ENCODE results near the gene MDM4. TPM values are rescaled to one million over a fixed set of nuclear protein-coding genes. Genes with fewer than 3 reads are reported as not detected.
"Not testable (repeated sequence)": the region's sequence is repeated elsewhere in the genome, so short reads cannot be mapped to it uniquely, and the experiment has no call there.

MDM4 gene
- total RNA-seq, 1 donor from 2014 or later, result 145 TPM

DNA sequence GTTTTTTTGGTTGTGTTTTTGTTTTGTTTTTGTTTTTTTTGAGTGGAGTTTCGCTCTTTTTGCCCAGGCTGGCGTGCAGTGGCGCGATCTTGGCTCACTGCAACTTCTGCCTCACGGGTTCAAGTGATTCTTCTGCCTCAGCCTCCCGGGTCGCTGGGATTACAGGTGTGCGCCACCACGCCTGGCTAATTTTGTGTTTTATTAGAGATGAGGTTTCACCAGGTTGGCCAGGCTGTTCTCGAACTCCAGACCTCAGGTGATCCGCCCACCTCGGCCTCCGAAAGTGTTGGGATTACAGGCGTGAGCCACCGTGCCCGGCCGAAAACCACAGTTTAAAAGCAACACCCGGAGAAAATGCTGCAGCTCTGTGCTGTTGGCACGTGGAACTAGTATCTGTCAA, 1.2 kb downstream of the MDM4 start:
- DNase-seq (ENCODE audit: low spot score), result not testable (repeated sequence)

DNA sequence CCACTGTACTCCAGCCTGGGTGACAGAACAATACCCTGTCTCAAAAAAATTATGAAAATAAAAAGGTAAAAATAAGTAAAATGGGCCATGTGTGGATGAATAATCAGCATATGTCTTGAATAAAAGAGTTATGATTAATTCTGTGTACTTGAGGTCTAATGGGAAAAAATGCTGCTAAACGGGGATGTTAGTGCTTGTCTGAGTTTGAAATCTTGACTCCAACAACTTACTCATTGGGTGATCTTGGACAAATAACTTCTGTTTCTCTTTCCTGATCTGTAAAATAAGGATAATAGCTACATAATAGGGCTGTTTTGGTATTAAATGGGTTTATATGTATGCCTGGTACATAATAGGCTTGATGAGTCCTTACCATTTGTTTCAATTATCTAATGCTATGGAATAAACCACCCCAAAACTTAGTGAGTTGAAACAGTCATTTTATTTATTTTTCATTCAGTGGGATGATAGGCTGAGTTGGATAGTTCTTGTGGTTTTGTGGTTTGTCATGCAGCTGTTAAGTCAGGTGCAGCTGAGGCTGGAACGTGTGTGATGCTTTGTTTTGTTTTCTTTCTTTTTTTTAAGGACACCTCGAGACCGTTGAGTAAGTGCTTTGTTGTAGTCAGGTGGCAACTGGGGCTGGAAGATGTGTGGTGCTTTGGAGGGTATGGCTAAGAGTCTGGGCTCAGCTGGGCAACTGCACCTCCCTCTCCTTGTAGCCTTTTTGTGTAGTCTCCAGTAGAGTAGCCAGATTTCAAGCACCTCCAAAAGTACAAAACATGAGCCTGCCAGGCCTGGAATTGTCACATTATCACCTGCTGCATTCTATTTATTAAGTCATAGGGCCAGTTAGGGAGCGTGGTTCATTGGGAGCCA, 4.9 kb downstream of the MDM4 start:
- no peak for DNase-seq (ENCODE audit: low spot score)

DNA sequence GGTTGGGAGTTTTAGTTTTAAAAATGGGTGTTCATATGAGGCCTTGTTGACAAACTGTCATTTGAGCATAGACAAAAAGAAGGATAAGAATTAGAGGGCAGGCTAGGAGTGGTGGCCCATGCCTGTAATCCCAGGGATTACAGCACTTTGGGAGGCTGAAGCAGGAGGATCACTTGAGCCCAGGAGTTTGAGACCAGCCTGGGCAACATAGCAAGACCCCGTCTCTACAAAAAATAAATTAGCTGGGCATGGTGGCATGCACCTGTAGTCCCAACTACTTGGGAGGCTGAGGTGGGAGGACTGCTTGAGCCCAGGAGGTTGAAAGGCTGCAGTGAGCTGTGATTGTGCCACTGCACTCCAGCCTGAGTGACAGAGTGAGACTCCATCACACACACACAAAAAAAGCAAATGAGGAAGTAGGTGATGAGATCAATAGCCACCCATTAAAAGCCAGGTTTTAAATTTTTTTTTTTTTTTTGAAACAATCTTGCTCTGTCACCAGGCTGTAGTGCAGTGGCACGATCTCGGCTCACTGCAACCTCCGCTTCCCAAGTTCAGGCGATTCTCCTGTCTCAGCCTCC, 5.8 kb downstream of the MDM4 start:
- DNase-seq (ENCODE audit: low spot score), result not testable (repeated sequence)

DNA sequence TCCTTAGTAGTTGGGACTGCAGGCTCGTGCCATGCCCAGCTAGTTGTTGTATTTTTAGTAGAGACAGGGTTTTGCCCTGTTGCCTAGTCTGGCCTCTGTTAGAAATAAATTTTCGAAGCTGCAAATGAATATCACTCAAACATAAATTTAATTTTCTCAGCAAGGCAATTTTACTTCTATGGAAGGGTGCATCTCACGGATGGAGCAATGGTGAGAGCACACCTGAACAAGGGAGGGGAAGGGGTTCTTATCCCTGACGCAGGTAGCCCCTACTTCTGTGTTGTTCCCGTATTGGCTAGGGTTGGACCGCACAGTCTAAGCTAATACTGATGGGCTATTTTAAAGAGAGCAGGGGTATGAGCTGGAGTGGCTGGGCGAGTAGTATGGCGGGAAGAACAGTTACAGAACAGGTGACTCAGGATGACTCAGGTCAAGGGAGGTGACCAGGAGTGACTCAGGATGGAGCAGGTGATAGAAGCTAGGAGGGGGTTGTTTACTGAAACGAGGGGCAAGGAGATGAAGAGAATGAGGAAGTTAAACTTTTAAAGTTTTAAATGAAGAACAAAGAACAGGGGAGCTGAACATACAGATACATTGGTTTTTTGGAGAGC, 7.5 kb downstream of the MDM4 start:
- no peak for DNase-seq (ENCODE audit: low spot score)

DNA sequence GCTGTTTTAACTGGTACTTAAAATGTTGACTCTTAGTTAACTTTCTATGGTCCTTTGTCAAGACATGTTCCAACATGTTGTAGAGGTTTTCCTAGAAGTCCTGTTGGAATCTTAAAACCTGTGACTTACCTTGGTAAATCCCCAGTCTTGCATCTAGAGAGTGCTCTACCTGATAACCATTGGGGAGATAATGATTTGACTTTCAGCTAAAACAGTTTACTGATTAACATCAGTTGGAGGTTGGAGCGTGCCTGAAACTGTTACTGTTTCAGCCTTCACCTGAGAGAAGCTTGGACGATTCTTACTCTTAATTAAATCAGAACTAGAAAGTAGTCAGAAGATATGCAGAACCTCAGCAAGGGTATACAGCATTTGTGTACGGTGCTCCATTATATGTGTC, 8.8 kb downstream of the MDM4 start:
- DNase-seq (ENCODE audit: low spot score), result no peak

DNA sequence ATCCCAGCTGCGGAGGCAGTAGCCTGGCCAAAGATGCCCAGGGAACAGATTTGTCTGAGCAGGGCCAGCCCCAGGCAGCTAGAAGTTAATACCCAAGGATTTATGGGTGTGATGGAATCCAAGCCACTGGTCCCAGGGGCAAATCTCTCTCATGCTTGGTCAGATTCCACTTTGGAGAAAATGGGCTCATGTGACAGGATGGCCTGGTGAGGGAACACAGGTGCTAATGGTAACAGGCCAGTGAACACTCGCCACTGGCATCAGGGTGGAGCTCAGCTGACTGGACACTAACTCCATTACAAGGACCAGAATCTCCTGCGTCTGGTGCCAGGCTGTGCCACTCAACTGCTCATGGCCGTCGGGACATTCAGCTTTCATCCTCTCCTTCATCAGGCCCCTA, 12.0 kb downstream of the MDM4 start:
- DNase-seq (ENCODE audit: low spot score), result no peak

DNA sequence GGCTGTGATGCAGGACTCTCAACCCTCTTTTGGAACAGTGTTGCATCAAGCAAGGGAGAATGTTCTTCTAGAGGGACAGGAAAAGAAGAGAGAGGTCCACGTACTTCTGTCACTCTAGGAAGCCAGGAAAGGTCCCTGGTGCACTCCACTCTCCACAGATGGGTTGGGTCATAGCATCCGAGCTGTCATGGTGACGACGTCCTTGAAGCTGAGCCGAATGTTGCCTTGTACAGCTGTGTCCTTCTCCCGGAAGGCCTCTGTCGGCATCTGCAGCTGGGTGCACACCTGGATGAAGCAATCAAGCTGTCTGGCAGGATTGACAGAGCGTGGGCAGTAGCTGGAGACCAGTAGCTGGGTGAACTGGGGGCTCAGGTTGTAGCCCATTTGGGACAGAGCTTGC, 12.5 kb downstream of the MDM4 start:
- DNase-seq (ENCODE audit: low spot score), result no peak

DNA sequence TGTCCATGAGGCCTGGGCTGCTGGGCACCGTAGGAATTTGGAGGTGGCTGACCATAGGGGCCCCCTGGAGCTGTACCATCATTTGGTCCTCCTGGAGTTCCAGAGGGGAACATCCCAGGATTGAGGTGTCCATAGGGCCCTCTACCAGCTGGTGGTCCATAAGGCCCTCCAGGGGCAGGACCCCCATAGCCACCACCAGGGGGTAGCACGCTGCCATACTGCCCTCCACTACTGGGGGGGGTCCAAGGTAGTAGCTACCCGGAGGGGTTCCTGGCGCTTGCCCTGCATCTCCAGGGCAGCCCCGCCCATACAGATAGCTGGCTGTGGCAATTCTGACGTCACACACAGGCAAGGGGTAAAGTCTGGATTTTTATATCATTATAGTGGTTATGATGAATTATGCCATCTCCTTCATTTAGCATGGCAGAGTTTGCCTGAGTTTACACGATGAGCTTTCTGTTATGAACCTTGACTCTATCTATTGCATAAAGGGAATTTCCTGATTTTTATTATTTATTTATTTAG, 13.2 kb downstream of the MDM4 start:
- DNase-seq (ENCODE audit: low spot score), result no peak

DNA sequence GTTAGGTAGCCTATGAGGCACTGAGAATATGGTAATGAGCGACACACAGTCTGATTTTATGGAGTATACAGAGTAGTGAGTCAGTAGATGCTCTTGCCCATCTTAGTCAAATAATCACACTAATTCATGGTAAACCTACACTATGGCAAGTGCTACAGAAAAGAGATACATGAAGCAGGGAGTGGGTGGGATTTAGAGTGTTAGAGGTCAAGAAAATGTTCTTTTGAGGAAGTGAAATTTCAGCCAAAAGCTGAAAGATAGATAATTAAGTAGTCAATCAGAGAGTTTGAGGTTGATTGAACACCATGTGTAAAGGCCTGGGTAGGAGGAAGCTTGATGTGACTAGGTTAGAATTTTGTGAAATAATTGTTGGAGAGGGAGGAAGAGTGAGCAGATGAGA, 14.7 kb downstream of the MDM4 start:
- DNase-seq (ENCODE audit: low spot score), result no peak

DNA sequence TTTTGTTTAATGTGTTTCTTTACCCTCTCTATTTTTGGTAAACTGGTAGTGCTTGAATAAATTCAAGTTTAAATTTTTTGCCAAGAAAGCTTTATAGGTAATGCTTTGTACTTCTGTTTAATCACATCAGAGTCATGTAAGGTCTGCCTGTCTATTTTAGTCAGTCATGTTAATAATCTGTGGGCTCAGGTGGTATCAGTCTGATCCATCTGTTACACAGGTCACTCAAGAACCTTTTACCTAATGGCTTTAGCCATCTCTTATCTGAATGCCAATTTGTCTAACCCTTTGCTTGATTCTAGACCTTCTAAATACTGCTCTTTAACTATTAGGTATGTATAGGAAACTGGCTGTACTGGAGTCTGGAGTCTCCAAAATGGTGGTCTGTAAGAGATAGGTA, 16.6 kb downstream of the MDM4 start:
- DNase-seq (ENCODE audit: low spot score), result no peak

DNA sequence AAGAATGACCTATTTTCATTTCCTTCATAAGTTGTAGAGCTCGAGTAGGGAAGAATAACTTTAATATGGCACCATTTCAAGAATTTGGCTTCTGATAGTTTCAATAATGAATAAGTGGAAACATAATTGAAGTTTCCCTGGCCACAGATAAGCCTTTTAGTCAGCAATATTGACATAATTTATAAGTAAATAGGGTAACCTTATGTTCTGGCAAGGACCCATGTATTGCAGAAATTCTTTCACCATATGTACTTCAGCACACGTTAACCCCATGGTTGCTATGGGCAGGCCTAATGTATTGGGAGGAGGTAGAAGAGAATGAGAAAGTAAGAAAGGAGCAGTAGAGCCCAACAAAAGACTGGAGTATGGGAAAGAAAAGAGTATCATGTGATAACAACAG, 25.4 kb downstream of the MDM4 start:
- DNase-seq (ENCODE audit: low spot score), result no peak

DNA sequence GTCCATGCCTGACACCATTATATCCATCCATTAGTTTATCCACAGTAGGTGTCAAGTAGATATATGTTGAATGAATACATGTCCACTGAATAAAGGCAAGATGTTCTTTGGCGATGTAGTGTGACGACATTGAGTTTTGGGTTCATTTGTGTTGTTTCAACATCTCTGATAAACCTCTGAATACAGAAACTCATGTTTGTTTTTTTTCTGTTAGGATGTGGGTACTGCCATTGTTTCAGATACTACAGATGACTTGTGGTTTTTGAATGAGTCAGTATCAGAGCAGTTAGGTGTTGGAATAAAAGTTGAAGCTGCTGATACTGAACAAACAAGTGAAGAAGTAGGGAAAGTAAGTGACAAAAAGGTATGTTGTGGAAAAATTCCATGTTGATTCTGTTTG, 28.1 kb downstream of the MDM4 start:
- DNase-seq (ENCODE audit: low spot score), result no peak

DNA sequence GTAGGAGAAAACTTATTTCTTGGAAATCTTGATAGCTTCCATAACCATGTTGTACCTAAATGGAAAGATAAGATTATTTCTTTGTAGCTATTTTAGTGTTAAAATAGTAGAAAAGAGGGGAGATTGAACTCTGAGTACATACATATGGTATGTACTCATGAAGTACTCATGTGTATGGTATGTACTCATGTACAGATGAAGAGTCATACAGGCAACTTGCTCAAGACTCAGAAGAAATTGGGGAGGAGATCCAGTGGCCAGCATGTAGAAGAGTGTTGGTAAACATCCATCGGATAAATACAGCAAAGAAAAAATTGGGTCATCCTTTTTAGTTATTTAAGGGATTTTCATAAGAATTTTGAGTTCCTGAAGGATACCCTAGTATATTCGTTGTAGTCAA, 29.0 kb downstream of the MDM4 start:
- no peak for DNase-seq (ENCODE audit: low spot score)

DNA sequence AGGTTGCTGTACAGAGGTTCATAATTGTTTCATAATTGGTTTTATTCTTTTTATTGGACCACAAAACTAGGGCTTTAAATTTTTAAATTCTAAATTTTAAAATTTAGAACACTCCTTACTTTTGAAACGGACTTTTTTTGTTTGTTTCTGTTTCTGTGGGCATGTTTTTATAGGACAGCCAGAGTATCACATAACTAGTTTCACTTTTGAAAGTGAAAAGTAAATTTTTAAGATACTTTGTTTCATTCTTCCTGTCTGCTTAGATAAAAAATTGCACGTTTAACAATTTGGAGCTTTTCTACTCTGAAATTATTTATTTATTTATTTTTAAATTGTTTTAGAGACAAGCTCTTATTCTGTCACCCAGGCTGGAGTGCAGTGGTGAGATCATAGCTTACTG, 29.7 kb downstream of the MDM4 start:
- no peak for DNase-seq (ENCODE audit: low spot score)

DNA sequence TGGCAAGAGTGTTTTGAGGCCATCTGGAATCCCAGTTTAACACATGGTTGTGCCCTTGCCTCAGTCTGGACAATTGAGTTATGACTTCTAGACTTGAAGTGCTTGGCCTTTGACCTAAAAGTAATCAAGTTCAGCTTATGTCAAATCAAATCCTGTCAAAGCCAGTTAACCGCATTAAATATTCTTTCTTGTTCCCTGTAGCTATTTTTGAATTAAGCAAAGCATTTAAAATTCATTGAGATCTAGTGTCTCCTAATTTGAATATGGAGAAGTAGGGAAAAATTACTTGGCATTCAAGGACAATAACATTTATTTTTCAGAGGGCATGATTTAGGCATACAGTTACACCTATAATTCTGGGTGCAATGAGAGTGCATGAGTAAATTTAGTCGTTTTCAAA, 32.1 kb downstream of the MDM4 start:
- no peak for DNase-seq (ENCODE audit: low spot score)

DNA sequence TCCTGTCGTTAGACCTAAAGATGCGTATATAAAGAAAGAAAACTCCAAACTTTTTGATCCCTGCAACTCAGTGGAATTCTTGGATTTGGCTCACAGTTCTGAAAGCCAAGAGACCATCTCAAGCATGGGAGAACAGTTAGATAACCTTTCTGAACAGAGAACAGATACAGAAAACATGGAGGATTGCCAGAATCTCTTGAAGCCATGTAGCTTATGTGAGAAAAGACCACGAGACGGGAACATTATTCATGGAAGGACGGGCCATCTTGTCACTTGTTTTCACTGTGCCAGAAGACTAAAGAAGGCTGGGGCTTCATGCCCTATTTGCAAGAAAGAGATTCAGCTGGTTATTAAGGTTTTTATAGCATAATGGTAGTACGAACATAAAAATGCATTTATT, 33.1 kb downstream of the MDM4 start:
- DNase-seq (ENCODE audit: low spot score), result no peak

DNA sequence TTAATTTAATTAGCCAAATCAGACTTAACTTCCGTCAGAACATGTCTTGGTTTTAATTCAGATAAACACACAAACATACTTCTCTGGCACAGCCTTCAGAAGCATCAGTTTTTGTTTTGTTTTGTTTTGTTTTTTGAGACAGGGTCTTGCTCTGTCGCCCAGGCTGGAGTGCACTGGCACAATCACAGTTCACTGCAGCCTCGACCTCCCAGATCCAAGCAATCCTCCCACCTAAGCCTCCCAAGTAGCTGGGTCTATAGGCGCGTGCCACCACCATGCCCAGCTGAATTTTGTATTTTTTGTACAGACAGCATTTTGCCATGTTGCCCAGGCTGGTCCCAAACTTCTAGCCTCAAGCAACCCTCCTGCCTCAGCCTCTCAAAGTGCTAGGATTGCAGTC, 34.7 kb downstream of the MDM4 start:
- no peak for DNase-seq (ENCODE audit: low spot score)

DNA sequence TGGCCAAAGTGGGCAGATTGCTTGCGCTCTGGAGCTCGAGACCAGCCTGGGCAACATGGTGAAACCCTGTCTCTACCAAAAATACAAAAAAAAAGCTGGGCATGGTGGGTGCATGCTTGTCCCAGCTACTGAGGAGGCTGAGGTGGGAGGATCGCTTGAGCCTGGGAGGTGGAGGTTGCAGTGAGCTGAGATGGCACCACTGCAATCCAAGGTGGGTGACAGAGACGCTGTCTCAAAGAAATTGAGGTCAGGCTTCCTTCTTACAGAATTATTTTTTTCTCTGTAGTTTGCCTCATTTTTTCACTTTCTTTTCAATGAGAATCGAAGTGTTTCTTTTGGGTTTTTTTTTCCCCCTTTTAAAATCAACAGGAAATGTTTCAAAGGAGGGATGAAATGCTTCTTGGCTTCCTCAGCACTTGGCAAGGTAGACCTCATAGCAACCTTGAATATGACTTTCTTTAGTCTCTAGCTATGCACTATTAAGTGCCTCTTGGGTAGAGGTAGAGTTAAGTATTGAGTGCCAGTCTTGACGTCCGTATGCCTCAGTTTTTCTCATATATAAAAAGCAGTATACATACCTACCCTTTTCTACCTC, 40.3 kb downstream of the MDM4 start:
- no peak for DNase-seq (ENCODE audit: low spot score)

DNA sequence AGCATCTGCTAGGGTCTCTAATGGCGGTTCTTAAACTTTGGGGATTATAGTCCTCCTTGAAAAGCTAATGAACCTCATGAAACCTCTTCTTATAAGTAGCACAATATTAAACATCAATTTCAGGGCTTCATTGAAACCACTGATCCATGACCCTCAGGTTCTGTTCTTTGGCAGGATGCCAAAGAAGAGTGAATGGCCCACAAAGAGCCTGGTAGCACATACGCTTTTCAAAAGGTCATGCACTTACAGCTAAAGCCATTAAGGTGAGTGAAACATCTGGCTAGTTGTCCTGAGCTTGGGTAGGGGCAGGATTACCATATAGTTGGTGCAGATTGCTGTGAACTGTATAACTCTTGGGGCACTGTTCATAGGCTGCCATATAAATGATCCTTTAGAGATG, 42.3 kb downstream of the MDM4 start:
- DNase-seq (ENCODE audit: low spot score), result no peak

DNA sequence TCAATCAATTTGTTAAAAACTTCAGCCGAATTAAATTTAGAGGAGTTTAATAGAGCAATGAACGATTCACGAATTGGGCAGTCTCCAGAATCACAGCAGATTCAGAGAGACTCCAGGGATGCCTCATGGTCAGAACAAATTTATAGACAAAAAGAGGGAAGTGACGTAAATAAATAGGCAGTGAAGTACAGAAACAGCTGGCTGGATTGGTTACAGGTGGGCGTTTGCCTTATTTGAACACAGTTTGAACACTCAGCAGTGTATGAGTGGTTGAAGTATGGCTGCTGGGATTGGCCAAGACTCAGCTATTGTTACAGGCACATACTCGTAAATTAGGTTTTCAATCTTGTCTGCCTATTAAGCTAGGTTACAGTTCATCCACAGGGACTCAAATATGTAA, 43.8 kb downstream of the MDM4 start:
- DNase-seq (ENCODE audit: low spot score), result not testable (repeated sequence)

DNA sequence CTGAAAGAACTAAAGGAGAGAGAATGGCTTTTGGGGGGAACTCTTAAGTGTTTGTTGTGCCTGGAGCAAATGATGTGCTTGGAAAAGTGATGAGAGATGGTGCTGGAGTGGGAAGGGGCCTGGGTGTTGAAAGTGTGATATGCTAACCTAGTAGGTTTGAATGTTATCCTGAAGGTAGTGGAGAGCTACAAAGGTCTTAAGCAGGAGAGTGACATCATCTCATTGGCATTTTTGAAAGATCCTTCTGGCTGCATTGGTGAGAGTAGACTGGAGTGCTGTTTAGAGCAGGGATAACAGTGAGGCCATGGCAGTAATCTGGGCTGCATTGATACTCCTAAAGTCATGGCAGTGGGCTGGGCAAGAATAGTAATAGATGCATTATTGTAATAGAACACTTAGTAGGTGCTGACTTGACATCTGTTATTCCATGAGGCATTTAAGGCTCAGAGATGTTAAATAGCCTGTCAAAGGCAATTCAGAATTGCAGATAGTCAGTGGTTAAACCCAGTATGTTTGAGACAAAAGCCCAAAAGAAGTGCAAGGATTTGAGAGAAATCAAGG, 44.5 kb downstream of the MDM4 start:
- DNase-seq (ENCODE audit: low spot score), result no peak

Measured in ureter (tissue), 1 donor.